SU-DHL-6 (cell line): ENCODE data around the gene D2HGDH.

Source experiments
- EZH2phosphoT487 ChIP-seq: fragments of 200-600 bp; sonication (generic), shearing (Covaris generic); conservative IDR thresholded peaks from 2 replicates; pipeline ENCODE4 v1.6.1; 2018; ENCODE audit warnings: mild to moderate bottlenecking, antibody characterized with exemption, low read length, moderate library complexity, mixed read lengths
- TF ChIP-seq, protein P1 (sequence below): fragments of 200-600 bp; sonication (generic); IDR thresholded peaks from one replicate; pipeline ENCODE4 v1.5.1; 2017; ENCODE audit warnings: antibody characterized with exemption, mild to moderate bottlenecking, low read length, moderate library complexity; ENCODE audit not compliant: insufficient read depth, poor library complexity, severe bottlenecking

DNA sequence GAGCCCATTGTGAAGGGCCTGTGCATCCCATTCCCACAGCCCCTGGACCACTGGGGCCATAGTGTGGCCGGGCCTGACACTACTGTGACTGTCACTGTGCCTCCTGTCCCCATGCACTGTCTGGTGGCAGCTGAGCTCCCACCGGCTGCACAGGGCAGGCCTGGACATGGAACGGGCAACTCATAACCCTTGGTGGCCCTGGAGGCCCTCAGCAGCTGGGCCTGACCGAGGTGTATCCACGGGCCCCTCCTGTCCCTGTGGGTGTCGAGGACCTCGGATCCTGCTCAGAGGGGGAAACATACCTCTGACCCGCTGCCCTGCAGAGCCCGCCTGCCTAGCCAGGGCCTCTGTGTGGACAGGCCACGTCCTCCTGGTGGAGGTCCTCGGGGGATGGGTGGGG, 34.4 kb downstream of the D2HGDH start:
- TF ChIP-seq, protein P1, sequence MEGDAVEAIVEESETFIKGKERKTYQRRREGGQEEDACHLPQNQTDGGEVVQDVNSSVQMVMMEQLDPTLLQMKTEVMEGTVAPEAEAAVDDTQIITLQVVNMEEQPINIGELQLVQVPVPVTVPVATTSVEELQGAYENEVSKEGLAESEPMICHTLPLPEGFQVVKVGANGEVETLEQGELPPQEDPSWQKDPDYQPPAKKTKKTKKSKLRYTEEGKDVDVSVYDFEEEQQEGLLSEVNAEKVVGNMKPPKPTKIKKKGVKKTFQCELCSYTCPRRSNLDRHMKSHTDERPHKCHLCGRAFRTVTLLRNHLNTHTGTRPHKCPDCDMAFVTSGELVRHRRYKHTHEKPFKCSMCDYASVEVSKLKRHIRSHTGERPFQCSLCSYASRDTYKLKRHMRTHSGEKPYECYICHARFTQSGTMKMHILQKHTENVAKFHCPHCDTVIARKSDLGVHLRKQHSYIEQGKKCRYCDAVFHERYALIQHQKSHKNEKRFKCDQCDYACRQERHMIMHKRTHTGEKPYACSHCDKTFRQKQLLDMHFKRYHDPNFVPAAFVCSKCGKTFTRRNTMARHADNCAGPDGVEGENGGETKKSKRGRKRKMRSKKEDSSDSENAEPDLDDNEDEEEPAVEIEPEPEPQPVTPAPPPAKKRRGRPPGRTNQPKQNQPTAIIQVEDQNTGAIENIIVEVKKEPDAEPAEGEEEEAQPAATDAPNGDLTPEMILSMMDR, result no peak
- TF ChIP-seq EZH2phosphoT487, result no peak
